ENCODE data around the gene TTBK1.
A peak's percentile ranks its signal among the peaks of the same experiment; 100 is the strongest.

The TTBK1 gene

DNA sequence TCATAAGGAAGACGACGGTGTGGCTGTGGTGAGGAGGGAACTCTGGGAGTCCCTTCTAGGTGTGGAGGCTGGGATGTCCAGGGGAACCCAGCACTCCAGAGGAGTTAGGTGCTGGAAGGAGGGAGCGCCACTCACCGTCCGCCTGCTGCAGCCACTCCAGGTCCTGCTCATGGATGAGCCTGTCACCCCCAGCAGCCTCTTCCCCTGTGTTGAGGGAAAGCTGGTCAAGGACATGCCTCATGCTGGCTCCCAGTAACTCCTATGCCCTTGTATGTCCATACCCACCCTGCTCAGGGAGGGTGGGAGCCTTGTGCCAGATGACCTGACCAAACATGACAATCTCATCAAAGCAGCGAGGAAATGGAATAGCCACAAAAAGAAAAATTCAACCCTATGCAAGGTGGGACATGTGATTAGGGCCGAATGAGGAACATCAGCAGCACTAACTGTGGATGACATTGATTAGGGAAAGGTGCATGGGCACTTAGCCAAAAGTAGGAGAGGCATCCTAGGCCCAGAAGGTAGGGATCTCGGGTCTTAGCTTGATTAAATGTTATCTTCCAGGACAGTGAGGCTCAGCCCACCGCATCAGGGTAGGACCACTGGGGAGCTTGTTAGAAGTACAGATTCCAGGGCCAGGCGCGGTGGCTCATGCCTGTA lies 17.0 kb upstream of the TTBK1 start:
- DNase-seq: no peak

DNA sequence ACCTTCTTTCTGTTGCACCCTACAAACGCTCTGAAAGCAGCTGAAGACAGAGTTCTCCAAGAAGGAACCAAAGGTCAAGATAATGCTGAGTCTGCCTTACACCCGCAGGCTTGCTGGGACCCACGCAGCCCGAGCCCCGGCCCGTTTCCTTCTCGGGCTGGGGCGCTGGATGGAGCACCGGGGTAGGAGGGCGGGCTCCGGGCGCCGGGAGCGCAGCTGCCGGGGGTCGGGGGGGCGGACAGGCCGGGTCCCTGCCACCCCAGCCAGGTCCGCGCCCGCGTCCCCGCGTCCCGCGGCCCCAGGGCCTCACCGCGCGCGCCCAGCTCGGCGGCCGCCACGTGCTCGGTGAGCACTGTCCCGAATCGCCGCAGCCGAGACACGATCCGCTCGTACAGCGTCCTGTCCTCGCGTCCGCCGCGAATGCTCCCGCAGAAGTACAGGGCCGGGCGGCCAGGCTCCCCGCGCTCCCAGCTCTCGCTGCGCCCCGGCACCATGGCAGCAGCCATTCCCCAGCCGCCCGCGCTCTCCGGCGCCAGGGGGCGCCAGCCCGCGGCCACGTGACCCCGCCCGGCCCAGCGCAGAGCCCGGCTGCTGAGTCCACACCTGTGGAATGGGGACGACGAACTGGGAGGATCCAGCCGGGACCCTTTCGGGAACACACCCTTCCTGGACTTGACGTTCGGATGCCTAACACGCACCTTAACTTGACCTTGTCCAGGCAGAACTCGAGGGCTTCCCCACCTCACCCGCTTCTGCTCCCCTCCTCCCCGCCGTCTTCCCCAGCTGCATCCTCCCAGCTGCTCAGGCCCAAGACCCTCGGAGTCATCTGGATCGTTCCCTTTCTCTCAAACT lies 14.1 kb upstream of the TTBK1 start, which contains the start of gene DNPH1:
TSS of gene DNPH1 (minus strand) at position 531 of the 852 bp plus-strand sequence. CDS start at position 506, 25 bp downstream.
- peak; percentile 74 for DNase-seq

DNA sequence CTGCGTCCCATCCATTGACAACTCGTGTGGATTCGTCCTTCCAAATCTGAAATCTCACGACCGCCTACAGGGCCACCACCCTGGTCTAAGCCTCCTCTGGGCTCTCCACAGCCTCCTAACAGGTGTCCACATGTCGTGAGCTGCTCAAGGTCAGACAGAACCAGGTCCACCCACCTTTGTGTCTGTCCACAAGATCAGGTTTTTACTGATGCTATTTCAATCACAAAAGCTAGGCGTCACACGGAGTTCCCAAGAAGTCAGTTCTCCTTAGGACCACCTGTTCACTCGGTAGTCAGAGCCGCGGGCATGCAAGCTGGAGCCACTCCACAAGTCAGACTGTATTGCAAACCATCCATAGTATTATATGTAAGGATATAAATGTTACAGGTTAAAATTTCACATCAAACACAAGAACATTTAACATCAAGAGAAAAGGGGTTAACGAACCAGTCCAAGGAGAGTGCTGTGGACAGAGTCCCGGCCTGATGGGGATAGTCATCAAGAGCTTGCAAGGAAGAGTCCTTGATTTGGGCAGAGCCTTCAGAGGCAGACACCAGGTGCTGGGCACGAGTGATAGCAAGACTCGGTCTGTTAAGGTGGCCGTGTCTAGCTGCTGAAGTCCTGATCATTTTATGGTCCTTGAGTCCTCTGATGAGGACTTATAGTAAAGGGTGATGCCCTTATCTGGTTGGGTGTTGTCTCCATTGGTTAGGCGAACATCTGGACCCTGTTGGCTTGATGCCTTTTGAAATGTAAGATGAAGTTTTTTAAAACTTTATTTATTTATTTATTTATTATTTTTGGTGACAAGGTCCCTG lies 13.3 kb upstream of the TTBK1 start:
- no peak for DNase-seq

DNA sequence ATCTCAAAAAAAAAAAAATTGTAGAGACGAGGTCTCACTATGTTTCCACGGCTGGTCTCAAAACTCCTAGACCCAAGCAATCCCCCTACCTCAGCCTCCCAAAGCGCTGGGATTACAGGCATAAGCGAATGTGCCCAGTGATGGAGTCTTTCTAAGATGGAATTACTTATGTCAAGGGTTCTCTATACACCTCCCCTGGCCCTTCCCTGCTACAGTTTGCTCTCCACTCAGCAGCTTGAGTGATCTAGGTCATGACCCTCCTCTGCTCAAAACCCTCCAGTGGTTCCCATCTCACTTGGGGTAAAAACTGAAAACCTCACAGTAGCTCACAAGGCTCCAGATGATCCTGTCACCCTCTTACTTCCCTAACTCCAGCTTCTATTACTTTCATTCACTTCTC lies 12.2 kb upstream of the TTBK1 start:
- DNase-seq: no peak

DNA sequence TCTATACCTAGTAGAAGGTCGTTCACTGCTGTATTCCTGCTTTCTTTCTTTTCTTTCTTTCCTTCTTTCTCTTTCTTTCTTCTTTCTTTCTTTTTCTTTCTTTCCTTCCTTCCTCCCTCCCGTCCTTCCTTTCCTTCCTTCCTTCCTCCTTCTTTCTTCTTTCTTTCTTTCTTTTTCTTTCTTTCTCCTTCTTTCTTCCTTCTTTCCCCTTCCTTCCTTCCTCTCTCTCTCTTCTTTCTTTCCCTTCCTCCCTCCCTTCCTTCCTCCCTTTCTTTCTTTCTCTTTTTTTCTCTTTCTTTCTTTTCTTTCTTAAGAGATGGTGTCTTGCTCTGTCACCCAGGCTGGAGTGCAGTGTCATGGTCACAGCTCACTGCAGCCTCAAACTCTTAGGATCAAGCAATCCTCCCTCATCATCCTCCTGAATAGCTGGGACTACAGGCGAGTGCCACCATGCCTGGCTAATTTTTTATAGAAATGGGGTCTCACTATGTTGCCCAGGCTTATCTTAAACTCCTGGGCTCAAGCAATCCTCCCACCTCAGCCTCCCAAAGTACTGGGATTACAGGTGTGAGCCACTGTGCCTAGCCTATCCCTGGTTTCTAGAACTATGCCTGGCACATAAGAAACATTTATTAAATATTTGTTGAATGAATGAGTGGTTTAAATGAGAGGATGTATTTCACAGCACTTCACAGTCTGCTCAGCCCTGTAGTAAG lies 11.4 kb upstream of the TTBK1 start:
- DNase-seq: no peak

DNA sequence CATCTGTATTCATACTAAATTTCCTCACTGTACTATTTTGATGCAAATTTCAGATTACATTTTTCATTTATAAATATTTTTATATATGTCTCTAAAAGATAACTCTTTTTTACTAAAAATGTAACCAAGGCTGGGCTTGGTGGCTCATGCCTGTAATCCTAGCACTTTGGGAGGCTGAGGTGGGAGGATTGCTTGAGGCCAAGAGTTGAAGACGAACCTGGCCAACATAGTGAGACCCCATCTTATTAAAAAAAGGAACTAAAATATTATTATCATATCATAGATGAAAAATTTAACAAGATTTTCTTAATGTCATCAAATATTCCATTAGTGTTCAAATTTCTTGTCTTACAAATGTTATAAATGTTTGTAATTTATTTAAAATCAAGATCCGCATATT lies 7.4 kb upstream of the TTBK1 start:
- no peak for DNase-seq

DNA sequence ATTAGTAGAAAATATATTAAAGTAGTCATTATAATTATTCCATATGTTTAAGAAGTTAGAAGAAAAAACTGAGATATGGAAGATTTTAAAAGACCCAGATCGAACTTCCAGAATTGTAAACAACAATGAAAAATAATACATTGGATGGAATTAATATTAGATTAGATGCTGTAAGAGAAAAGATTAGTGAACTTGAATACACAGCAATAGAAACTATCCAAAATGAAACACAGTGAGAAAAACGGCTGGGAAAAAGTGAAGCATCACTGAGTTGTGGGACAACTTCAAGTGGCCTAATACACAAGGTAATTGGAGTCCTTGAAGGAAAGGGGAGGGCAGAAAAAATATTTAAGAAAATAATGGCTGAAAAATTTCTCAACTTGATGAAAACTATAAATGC lies 4.2 kb upstream of the TTBK1 start:
- no peak for DNase-seq

DNA sequence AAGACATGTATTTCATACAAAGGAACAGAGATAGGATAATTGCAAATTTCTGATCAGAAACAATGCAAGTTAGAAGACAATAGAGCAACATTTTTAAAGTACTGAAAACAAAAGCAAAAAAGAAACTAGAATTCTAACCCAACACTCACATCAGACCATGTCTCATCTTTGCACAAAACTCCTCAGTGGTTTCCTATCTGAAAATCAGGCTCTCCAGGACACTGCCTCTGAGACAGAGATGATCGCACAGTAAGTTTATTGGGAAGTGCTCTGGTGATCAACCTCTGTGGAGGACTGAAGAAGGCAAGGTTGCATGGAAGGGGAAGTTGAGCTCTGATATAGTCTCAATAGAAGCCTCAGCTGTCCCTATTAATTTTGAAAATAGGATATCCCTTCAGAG lies 2.3 kb upstream of the TTBK1 start:
- DNase-seq: no peak

GRCh38 chr6:43241446-43241845 lies 1.8 kb upstream of the TTBK1 start:
- no peak for DNase-seq

DNA sequence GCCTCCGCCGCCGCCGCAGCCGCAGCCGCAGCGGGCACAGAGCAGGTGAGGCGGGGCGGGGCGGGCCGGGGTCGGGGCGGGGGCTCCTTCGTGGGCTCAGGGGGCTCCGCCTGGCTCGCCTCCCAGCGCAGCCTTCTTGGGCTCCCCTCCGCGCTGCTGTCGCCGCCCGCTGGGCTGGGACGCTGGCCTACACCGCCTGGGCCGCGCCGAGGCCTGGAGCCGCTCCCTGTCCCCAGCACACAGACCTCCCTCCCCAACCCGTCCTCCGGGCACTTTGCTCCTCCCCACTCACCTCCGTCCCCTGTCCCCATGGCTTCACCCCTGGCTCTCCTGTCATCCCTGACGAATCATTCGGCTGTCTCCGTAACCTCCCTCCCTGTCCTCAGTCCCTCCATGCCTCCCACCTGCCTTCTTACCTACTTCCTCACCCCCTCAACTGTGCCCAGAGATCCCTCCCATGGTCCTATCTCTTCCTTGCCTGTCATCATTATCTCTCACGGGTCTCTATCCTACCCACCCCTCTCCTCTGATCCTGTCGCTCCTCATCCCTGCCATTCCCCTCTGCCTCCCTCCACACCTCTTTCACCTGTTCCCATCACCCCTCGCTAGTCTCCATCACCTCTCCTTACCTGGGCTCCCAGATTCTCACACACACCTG lies 512 bp downstream of the TTBK1 start:
- no peak for DNase-seq

GRCh38 chr6:43246301-43247113 lies 3.2 kb downstream of the TTBK1 start:
- DNase-seq: no peak

DNA sequence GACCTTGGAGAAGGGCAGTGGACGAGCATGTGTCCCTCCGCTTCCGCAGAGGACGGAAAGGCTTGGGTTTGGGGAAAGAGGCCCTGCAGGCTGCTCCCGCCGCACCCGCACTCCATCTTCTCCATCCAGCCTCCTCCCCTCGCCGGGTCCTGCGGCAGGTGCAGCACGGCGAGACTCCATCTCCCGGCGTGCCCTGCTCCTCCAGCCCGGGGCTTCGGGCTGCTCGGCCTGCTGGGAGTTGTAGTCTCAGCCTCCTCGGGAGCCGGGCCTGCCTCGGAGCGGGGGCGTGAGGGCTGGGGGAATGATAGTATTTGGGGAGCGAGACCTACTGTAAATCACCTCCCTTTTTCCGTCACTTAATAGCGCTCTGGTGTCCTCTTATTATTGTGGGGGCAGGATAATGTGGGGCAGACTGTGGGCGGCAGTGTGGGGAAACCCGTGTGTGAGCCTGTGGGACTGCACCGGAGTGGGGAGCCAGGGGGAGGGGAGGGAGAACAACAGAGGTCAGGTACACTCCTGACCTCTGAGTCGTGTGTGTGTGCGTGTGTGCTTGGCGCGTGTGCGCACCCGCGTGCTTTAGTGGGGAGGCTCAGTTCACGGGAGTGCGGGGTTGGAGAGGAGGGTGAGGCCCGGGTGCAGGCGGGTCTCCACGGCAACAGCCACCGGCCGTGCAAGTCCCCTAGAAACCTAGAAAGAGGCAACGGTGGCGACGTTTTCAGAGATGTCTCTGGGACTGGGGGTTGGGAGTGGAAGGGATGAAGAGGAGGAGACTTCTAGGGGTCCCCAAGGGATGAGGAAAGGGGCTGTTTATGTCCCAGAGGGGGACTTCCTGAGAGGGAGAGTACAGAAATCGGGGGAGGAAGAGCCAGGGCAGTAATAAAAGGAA lies 4.1 kb downstream of the TTBK1 start:
- DNase-seq: peak; percentile 77

DNA sequence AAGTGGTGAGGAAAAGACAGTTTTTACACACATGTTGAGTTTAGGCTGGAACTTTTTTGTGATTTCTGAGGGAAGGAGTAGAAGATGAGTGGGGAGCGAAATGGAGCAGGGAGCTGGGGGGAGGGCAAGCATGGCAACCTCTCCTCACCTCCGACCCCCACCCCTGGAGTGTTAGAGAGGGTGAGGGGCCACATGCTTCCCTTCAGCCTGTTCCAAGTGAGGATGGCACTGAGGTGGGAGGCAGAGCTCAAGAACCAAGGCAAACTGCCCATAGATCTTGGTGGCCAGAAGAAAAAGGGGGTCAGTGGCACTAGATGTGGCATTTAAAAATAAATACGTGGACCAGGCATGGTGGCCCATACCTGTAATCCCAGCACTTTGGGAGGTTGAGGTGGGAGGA lies 4.8 kb downstream of the TTBK1 start:
- no peak for DNase-seq

- no peak for DNase-seq
These were observed 5.5 kb downstream of the TTBK1 start for GRCh38 chr6:43248791-43249190.

GRCh38 chr6:43250992-43251373 lies 7.7 kb downstream of the TTBK1 start:
- no peak for DNase-seq

DNA sequence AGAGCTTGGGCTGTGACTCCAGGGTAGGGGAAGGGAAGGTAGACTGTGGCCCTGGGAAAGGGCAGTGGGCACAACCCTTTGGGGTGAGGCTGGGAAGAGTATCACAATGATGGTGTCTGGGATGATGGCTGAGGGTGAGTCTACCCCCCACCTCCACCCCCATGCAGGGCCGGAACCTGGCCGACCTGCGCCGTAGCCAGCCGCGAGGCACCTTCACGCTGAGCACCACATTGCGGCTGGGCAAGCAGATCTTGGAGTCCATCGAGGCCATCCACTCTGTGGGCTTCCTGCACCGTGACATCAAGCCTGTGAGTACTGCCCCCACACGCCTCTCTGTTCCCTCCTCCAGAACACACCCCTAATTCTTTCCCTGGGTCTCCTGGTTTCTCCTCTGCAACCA lies 10.1 kb downstream of the TTBK1 start:
- DNase-seq: no peak

- DNase-seq: no peak
These were observed 11.0 kb downstream of the TTBK1 start for GRCh38 chr6:43254138-43254817.

DNA sequence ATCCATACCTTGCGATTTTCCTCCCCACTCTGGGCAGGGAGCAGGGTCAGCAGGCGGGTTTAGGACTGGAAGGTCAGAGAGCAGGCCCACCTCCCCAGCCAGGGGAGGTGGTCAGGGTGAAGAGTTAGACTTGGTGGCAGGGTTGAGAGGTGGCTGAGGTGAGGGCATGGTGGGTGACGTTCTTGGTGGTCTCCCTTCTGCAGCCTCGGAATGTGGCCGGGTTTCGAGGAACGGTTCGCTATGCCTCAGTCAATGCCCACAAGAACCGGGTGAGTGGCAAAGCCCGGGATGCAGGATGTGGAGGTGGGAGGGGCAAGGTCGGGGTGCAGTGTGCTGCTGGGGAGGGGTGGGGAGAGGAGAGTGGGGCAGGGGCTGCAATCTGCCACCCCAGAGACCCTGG lies 11.6 kb downstream of the TTBK1 start:
- no peak for DNase-seq

GRCh38 chr6:43255408-43256054 lies 12.2 kb downstream of the TTBK1 start:
- DNase-seq: no peak
